Measurements from ENCODE around the gene STMN1. TPM values are rescaled to one million over a fixed set of nuclear protein-coding genes. Genes with fewer than 3 reads are reported as not detected.

Gene STMN1
- total RNA-seq, 1 donor: 137 TPM

DNA sequence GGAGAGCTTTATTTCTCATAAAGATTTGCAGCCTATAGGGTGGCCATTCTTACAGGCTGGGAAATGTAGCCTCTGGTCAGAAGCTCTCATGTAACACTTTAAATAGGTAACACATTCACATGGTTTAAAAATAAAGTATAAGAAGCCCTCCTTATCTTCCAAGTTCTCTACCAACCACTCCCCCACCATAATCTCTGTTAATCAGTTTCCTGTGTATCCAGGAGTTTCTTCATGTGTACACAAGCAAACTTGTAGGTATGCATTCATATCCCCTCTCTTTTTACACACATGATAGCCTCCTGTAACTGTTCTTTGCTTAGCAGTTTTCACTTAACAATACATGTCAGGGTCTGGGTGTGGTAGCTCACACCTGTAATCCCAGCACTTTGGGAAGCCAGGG, 4.9 kb upstream of the STMN1 start:
- no peak overlapping the region for H3K4me3 ChIP-seq (ENCODE audit: low read depth, low read length)
- no peak for DNase-seq (ENCODE audit: low read depth)
- TF ChIP-seq, protein P1, sequence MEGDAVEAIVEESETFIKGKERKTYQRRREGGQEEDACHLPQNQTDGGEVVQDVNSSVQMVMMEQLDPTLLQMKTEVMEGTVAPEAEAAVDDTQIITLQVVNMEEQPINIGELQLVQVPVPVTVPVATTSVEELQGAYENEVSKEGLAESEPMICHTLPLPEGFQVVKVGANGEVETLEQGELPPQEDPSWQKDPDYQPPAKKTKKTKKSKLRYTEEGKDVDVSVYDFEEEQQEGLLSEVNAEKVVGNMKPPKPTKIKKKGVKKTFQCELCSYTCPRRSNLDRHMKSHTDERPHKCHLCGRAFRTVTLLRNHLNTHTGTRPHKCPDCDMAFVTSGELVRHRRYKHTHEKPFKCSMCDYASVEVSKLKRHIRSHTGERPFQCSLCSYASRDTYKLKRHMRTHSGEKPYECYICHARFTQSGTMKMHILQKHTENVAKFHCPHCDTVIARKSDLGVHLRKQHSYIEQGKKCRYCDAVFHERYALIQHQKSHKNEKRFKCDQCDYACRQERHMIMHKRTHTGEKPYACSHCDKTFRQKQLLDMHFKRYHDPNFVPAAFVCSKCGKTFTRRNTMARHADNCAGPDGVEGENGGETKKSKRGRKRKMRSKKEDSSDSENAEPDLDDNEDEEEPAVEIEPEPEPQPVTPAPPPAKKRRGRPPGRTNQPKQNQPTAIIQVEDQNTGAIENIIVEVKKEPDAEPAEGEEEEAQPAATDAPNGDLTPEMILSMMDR (IDR thresholded peaks at IDR 0.05; ENCODE audit: insufficient read depth, low read length): no peak

DNA sequence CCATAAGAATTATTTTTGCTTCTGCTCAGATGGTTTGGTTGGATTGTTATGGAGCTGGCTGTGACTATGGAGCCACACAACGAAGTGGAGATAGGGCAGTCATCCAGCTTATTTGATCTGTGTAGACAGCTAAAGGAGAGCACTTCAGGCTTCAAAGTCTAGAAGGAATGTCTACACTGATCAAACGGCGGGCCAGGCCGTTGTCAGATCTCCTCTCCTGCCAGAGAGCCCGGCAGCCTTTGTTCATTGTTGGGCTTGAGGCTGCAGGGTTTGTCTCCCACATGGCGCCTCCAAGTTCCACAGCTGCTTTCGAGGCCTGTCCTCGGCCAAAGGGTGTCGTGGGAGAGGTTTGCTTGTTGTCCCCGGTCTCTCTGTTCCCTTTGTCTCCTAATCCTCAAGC, 2.8 kb upstream of the STMN1 start:
- H3K4me3 ChIP-seq (ENCODE audit: low read depth, low read length): no peak overlapping the region
- TF ChIP-seq, protein P1 (IDR thresholded peaks at IDR 0.05; ENCODE audit: insufficient read depth, low read length): no peak
- no peak for DNase-seq (ENCODE audit: low read depth)

DNA sequence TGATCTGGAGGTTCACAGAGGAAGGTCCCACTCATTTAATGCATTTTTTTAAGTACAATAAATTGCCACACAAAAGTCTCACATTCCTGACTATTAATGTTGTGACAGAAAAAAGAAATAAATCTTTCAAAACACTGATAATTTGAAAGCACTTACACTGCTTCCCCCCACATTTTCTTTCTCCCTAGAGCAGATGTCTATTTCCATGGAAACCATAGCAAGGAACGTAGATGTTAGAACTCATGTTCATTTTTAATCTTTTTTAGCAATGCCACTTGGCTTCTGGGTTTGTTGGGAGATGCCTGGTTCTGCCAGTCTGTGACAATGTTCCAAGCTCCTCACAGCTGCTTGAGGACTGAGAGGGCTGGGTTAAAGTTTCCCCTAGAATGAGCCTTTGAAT, 1.9 kb upstream of the STMN1 start:
- H3K4me3 ChIP-seq (ENCODE audit: low read depth, low read length): no peak overlapping the region
- TF ChIP-seq, protein P1 (IDR thresholded peaks at IDR 0.05; ENCODE audit: insufficient read depth, low read length): no peak
- DNase-seq (ENCODE audit: low read depth): no peak

DNA sequence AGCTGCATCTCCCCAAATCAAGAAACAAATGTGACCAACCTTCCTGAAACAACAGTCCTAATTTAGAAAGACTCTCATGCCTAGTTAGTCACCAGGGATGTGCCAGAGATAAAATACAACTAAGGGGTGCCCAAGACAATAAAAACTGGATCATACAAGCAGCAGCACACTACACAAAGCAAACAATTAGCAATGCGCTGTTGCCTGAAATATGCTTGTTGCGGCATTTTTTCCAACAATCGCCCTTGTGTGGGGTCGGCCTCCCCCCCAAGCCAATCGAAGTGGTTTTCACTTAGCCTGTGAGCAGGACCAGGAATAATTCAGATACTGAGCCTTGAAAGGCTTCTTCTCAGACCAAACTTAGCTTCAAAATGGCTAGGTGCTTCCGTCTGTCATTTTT, 1.4 kb upstream of the STMN1 start:
- no peak overlapping the region for H3K4me3 ChIP-seq (ENCODE audit: low read depth, low read length)
- no peak for DNase-seq (ENCODE audit: low read depth)
- TF ChIP-seq, protein P1 (IDR thresholded peaks at IDR 0.05; ENCODE audit: insufficient read depth, low read length): no peak

DNA sequence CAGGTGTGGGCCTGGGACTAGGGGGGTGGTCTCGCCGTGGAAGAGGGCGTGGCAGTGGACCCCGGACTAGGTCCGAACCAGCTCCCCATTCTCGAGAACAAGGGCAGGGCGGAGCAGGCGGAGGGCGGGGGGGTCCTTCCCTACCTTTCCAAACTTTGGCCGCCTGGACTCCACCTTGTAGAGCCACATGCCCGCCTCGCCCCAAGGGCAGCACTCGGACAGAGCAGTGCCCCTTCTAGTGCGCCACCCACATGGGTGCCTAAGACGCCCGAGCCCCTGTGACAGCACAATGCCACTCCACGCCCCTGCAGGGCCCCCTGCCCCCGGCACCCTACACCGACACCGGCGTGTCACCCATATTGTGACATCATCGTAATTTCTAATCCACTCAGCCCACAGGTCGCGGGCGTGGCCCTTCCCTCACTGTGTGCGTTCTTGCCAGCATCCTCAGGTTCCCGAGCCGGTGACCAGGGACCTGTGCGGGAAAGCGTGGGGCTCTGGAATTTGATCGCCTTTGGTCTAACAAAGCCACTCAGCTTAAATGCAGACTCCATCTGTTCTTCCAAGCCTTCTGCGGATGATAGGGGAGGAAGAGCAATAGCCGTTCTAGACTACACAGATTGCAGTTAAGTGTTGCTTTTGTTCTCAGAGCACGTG, 553 bp upstream of the STMN1 start:
- DNase-seq (ENCODE audit: low read depth): no peak
- TF ChIP-seq, protein P1 (IDR thresholded peaks at IDR 0.05; ENCODE audit: insufficient read depth, low read length): no peak
- peak overlapping the region; percentile 70 for H3K4me3 ChIP-seq (ENCODE audit: low read depth, low read length)

DNA sequence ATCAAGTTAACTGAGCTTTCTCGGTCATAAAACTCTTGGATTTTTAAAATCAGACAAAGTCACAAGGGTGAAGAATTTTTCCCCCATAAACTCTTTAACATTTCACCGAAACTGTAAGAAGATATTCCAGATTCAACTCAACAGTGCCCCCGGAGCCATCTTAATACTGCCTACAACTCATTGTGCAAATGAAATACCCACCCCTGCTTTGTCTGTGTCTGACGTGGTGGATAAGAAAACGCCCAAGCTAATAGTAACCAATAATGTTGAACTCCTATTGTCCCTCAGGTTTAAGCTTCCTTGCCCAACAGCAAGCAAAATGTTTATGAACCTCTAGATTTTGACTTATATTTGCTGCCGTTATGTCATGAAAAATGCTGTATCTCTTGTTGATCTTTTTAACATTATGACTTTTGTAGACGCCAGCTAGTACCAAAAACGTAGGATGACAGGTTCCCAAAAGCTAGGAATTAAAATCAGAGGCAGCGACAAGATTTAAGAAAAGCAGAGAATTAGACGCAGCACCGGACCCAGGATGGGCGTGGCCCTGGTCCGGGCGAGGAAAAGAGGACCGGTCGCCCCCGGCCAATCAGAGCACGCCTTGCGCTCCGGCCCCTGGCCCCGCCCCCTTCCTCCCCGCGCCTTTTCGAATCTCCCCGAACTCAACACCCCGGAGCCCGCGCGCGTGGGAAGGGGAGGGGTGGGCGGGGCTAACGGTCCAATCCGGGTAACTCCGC, 1.1 kb downstream of the STMN1 start:
- TF ChIP-seq, protein P1 (IDR thresholded peaks at IDR 0.05; ENCODE audit: insufficient read depth, low read length): no peak
- DNase-seq (ENCODE audit: low read depth): peak; percentile 83
- peak overlapping the region; percentile 70 for H3K4me3 ChIP-seq (ENCODE audit: low read depth, low read length)

Measured in fibroblast of the aortic adventitia (primary cell).